AG10803 (cell line): Measurements from ENCODE around the gene CDH12.

Experiments used
- DNase-seq: peaks from one replicate; pipeline ENCODE4 v3.0.0; 2010; ENCODE audit warnings: low read depth
- H3K4me3 ChIP-seq: 2 replicates; pipeline ENCODE4 v1.5.1; 2011; ENCODE audit warnings: mild to moderate bottlenecking, low read length, control low read depth
- CTCF ChIP-seq: conservative IDR thresholded peaks from 2 replicates; pipeline ENCODE4 v1.5.1; 2011; ENCODE audit warnings: mild to moderate bottlenecking, low read length, control low read depth, inconsistent platforms

Gene CDH12

GRCh38 chr5:22390888-22391287, 462.3 kb downstream of the CDH12 start:
- H3K4me3 ChIP-seq: no peak overlapping the region
- TF ChIP-seq CTCF: no peak
- no peak for DNase-seq

GRCh38 chr5:22372826-22373660, 480.1 kb downstream of the CDH12 start:
- H3K4me3 ChIP-seq: no peak overlapping the region
- no peak for TF ChIP-seq CTCF

GRCh38 chr5:22372376-22372775, 480.8 kb downstream of the CDH12 start:
- DNase-seq: no peak
- no peak overlapping the region for H3K4me3 ChIP-seq
- TF ChIP-seq CTCF: no peak

More at GRCh38 chr5:22372826-22373660, 480.1 kb downstream of the CDH12 start:
- DNase-seq: no peak

GRCh38 chr5:22354956-22355355, 498.2 kb downstream of the CDH12 start:
- H3K4me3 ChIP-seq: no peak overlapping the region
- no peak for TF ChIP-seq CTCF
- no peak for DNase-seq

GRCh38 chr5:22352493-22352892, 500.7 kb downstream of the CDH12 start:
- H3K4me3 ChIP-seq: no peak overlapping the region
- no peak for TF ChIP-seq CTCF
- no peak for DNase-seq

GRCh38 chr5:22351178-22351577, 502.0 kb downstream of the CDH12 start:
- DNase-seq: no peak
- TF ChIP-seq CTCF: no peak

GRCh38 chr5:22348027-22348426, 505.1 kb downstream of the CDH12 start:
- no peak for DNase-seq
- no peak overlapping the region for H3K4me3 ChIP-seq
- TF ChIP-seq CTCF: no peak

More at GRCh38 chr5:22351178-22351577, 502.0 kb downstream of the CDH12 start:
- no peak overlapping the region for H3K4me3 ChIP-seq
